ENCODE data around the gene KDM2B. TPM values are rescaled to one million over a fixed set of nuclear protein-coding genes. Genes with fewer than 3 reads are reported as not detected.

The KDM2B gene
- total and polyA plus RNA-seq, 2 donors from 2014 or later: 6.2 to 19.7 TPM

GRCh38 chr12:121509339-121509738, 71.5 kb downstream of the KDM2B start:
- Histone ChIP-seq H3K36me3 (ENCODE audit: control insufficient read depth in 2 of 3, insufficient read depth in 3 of 3, low read length in 3 of 3) (peaks cover 0 to 5% (median 2%) of the 10 kb centered on the region in 3 donors), H3K4me3 (ENCODE audit: low read length in 3 of 3) (no peak overlapping the region), H3K27me3 (ENCODE audit: control insufficient read depth, insufficient read depth, low read length) (no peaks in the 10 kb centered on the region), H3K9ac (ENCODE audit: low read length in 3 of 3) (no peak overlapping the region), H3K27ac (ENCODE audit: low read depth in 2 of 2, low read length in 2 of 2) (no peak overlapping the region), H3K9me3 (ENCODE audit: control insufficient read depth in 2 of 3, insufficient read depth in 1 of 3, low read length in 3 of 3) (no peaks in the 10 kb centered on the region), H3K4me1 (ENCODE audit: control insufficient read depth in 2 of 3, insufficient read depth in 2 of 3, low read depth in 1 of 3, low read length in 3 of 3) (no peaks in the 10 kb centered on the region)
- intact Hi-C loops (cut with DNase I): no loop called here
- FAIRE-seq: no peak
- no peak for TF ChIP-seq CTCF (IDR thresholded peaks at IDR 0.05; ENCODE audit: borderline replicate concordance, extremely low read depth, insufficient read depth)
- no peak for DNase-seq

GRCh38 chr12:121508533-121508932, 72.3 kb downstream of the KDM2B start:
- no peak for TF ChIP-seq CTCF (IDR thresholded peaks at IDR 0.05; ENCODE audit: borderline replicate concordance, extremely low read depth, insufficient read depth)
- DNase-seq (no peak), FAIRE-seq (no peak)
- H3K36me3 ChIP-seq (ENCODE audit: control insufficient read depth in 2 of 3, insufficient read depth in 3 of 3, low read length in 3 of 3): peaks cover 0 to 5% (median 2%) of the 10 kb centered on the region in 3 donors
- H3K9me3 ChIP-seq (ENCODE audit: control insufficient read depth in 2 of 3, insufficient read depth in 1 of 3, low read length in 3 of 3): no peaks in the 10 kb centered on the region
- intact Hi-C loops (cut with DNase I): no loop called here
- no peak overlapping the region for H3K9ac ChIP-seq (ENCODE audit: low read length in 3 of 3)
- no peak overlapping the region for H3K4me3 ChIP-seq (ENCODE audit: low read length in 3 of 3)
- H3K27ac ChIP-seq (ENCODE audit: low read depth in 2 of 2, low read length in 2 of 2): no peak overlapping the region
- no peaks in the 10 kb centered on the region for H3K27me3 ChIP-seq (ENCODE audit: control insufficient read depth, insufficient read depth, low read length)
- H3K4me1 ChIP-seq (ENCODE audit: control insufficient read depth in 2 of 3, insufficient read depth in 2 of 3, low read depth in 1 of 3, low read length in 3 of 3): no peaks in the 10 kb centered on the region

- no peaks in the 10 kb centered on the region for H3K4me1 ChIP-seq (ENCODE audit: control insufficient read depth in 2 of 3, insufficient read depth in 2 of 3, low read depth in 1 of 3, low read length in 3 of 3)
- no peak for FAIRE-seq
- H3K36me3 ChIP-seq (ENCODE audit: control insufficient read depth in 2 of 3, insufficient read depth in 3 of 3, low read length in 3 of 3): peaks cover 0 to 5% (median 2%) of the 10 kb centered on the region in 3 donors
- H3K9ac ChIP-seq (ENCODE audit: low read length in 3 of 3): no peak overlapping the region
- intact Hi-C loops (cut with DNase I): no loop called here
- H3K27me3 ChIP-seq (ENCODE audit: control insufficient read depth, insufficient read depth, low read length): no peaks in the 10 kb centered on the region
- DNase-seq: no peak
- no peaks in the 10 kb centered on the region for H3K9me3 ChIP-seq (ENCODE audit: control insufficient read depth in 2 of 3, insufficient read depth in 1 of 3, low read length in 3 of 3)
- H3K4me3 ChIP-seq (ENCODE audit: low read length in 3 of 3): no peak overlapping the region
- no peak overlapping the region for H3K27ac ChIP-seq (ENCODE audit: low read depth in 2 of 2, low read length in 2 of 2)
- no peak for TF ChIP-seq CTCF (IDR thresholded peaks at IDR 0.05; ENCODE audit: borderline replicate concordance, extremely low read depth, insufficient read depth)
Observed at GRCh38 chr12:121507984-121508383, 72.8 kb downstream of the KDM2B start.

GRCh38 chr12:121507245-121507644, 73.6 kb downstream of the KDM2B start:
- no peaks in the 10 kb centered on the region for H3K9me3 ChIP-seq (ENCODE audit: control insufficient read depth in 2 of 3, insufficient read depth in 1 of 3, low read length in 3 of 3)
- intact Hi-C loops (cut with DNase I): no loop called here
- no peak overlapping the region for H3K4me3 ChIP-seq (ENCODE audit: low read length in 3 of 3)
- DNase-seq: no peak
- no peak for TF ChIP-seq CTCF (IDR thresholded peaks at IDR 0.05; ENCODE audit: borderline replicate concordance, extremely low read depth, insufficient read depth)
- no peak overlapping the region for H3K27ac ChIP-seq (ENCODE audit: low read depth in 2 of 2, low read length in 2 of 2)
- no peak overlapping the region for H3K9ac ChIP-seq (ENCODE audit: low read length in 3 of 3)
- no peak for FAIRE-seq
- peaks cover 0 to 5% (median 2%) of the 10 kb centered on the region in 3 donors for H3K36me3 ChIP-seq (ENCODE audit: control insufficient read depth in 2 of 3, insufficient read depth in 3 of 3, low read length in 3 of 3)
- no peaks in the 10 kb centered on the region for H3K4me1 ChIP-seq (ENCODE audit: control insufficient read depth in 2 of 3, insufficient read depth in 2 of 3, low read depth in 1 of 3, low read length in 3 of 3)
- H3K27me3 ChIP-seq (ENCODE audit: control insufficient read depth, insufficient read depth, low read length): no peaks in the 10 kb centered on the region

All from kidney (tissue), 14 donors.